Measurements from ENCODE around the gene TEDC1.

Gene TEDC1

DNA sequence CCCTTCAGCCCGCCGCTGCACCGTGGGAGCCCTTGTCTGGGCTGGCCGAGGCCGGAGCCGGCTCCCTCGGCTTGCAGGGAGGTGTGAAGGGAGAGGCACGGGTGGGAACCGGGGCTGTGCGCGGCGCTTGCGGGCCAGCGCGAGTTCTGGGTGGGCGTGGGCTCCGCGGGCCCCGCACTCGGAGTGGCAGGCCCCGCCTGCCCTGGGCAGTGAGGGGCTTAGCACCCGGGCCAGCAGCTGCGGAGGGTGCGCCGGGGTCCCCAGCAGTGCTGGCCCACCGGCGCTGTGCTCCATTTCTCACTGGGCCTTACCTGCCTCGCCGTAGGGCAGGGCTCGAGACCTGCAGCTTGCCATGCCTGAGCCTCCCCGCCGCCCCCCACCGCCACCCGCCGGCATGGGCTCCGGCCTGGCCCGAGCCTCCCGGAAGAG is 56.7 kb downstream of the TEDC1 start:
- no peak for DNase-seq

Data from NCI-H345 (cell line).